ENCODE results near the gene FDX2.

The FDX2 gene

DNA sequence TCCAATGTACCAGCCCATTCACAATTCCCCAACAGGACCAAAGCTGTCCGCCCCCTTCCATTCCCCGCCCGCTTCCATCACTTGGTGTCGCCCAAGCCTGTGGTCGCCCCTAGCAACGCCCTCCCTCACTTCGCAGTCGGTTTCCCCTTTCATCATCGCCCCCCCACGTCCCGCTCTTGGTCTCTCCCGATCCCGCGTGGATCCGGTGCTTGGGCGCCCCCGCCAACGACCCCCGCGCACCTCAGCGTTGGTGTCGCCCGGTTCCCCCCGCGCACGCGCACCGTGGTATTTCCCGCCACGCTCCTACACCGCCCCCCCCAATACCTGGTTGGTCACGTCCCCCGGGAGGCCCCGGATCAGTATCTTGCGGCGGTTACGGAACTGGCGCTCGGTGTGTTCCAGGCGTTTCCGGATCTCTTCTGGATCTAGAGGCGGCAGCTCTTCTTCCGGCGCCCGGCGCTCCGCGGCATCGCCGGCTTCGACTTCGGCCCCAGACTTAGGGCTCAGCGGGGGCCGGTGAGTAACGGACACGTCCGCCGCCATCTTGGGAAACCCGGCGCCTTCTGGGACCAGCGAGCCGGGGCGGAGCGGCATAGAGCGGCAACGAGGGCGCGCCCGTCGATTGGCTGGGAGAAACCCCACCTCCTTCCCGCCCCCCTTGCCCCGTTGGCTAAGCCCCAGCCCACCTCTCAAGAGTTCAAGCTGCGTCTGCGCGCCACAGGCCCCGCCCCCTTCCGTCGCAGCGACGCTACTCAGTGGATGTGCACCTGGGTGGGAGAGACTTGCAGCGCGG is 17.3 kb upstream of the FDX2 start, which contains the start of gene RAVER1:
Gene RAVER1, minus strand, starts transcription at position 565 of the 793 bp plus-strand sequence. Its CDS starts 22 bp downstream, at position 543.
- H3K4me3 ChIP-seq (ENCODE audit: low read length): peak within 1 kb of the TSS; percentile 86
- TF ChIP-seq, protein P1, sequence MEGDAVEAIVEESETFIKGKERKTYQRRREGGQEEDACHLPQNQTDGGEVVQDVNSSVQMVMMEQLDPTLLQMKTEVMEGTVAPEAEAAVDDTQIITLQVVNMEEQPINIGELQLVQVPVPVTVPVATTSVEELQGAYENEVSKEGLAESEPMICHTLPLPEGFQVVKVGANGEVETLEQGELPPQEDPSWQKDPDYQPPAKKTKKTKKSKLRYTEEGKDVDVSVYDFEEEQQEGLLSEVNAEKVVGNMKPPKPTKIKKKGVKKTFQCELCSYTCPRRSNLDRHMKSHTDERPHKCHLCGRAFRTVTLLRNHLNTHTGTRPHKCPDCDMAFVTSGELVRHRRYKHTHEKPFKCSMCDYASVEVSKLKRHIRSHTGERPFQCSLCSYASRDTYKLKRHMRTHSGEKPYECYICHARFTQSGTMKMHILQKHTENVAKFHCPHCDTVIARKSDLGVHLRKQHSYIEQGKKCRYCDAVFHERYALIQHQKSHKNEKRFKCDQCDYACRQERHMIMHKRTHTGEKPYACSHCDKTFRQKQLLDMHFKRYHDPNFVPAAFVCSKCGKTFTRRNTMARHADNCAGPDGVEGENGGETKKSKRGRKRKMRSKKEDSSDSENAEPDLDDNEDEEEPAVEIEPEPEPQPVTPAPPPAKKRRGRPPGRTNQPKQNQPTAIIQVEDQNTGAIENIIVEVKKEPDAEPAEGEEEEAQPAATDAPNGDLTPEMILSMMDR (conservative IDR thresholded peaks at IDR 0.05; ENCODE audit: low read length): 0 out of 2 replicates have a peak, but pooled peaks have one; percentile 15
- DNase-seq (ENCODE audit: low read depth): peak; percentile 96

DNA sequence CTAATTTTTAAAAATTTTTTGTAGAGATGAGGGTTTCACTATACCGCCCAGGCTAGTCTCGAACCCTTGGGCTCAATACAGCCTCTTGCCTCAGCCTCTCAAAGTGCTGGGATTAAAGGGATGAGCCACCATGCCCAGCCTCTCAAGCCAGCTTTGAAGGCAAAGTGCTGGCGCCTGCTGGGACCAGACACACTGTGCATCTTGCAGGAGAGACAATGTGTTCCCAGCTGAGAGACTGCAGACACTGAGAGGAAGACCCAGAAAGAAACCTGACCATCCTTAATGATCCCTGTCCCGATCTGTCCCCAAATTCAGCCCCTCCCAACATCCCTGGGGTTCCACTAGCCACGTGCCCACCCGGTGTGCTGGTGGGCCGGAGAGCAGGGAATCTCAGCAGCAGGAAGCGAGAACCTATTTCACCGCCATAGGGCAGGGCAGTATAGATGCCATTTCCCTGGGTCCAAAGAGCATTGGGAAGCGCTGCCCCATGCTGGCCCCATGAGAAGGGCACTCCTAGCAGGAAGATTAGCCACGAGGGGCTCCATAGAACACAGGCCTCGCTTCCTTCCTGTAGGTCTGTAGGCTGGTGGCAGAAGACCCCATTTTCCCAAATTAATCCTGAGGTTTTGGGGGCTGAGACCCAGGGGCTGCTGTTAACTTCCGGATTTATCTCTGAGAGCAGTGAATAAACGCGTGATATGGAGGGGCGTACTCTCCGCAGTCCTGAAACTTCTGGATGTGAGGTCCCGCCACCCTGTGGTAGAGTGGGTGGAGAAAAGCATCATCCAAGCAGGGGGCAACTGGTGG is 16.5 kb upstream of the FDX2 start:
- TF ChIP-seq, protein P1 (conservative IDR thresholded peaks at IDR 0.05; ENCODE audit: low read length): no peak; the same call in 1 of the 2 replicates
- no peak for DNase-seq (ENCODE audit: low read depth)
- H3K4me3 ChIP-seq (ENCODE audit: low read length): peak overlapping the region; percentile 86

DNA sequence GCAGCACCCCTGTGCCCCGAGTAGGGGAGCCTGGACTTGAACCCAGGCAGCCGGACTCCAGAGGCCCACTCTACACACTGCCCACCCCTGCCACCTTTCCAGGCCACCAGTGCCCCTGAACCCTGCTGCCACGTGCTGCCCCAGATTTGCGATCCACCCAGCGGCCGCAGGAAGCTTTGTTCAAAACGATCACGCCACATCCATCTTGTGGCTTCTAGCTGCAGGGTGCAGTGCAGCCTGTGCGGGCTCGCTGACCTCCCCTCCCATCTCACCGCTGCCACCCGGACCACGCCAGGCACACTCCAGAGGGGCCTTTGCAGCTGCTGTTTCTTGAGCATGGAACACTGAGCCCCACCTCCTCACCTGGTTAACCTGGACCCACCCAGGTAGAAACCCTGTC is 13.7 kb upstream of the FDX2 start:
- TF ChIP-seq, protein P1 (conservative IDR thresholded peaks at IDR 0.05; ENCODE audit: low read length): no peak
- H3K4me3 ChIP-seq (ENCODE audit: low read length): no peak overlapping the region
- DNase-seq (ENCODE audit: low read depth): no peak

DNA sequence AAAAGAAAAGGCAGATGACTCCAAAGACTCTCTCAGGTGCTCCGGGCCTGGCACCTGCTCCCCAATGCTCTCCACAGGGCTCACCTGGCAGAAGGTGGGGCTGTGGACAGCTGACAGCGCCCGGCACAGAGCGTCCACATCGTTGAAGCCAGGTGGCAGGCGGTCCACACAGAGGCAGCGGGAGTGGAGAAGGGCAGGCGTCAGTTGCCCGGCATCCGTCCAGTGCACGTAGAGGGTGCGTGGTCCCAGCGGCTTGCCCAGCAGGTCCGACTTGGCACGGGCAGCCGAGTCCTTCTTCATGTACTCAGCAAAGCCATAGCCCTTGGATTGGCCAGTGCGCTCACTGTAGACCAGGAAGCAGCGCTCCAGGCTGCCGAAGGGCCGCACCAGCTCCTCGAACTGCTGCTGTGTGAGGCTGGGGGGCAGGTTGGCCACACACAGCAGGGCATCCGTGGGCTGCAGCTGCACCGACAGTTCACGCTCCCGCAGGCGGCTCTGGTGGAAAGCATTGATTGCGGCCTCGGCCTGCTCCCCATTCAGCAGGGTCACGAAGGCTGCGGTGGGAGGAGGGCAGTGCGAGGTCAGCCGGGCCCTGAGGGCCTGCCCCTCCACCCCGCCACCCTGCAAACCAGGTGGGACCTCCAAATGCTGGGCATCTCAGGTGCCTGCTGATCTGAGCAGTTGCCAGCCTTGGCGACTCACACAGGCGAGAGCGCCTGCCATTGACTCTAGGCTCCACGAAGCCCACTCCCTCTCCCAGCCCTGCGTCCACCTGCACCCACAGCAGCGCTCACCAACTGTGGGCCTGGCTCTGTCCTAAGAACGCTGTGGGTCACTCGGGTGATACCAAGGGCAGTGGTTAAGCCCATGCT is 13.0 kb upstream of the FDX2 start:
- no peak overlapping the region for H3K4me3 ChIP-seq (ENCODE audit: low read length)
- TF ChIP-seq, protein P1 (conservative IDR thresholded peaks at IDR 0.05; ENCODE audit: low read length): no peak
- no peak for DNase-seq (ENCODE audit: low read depth)

DNA sequence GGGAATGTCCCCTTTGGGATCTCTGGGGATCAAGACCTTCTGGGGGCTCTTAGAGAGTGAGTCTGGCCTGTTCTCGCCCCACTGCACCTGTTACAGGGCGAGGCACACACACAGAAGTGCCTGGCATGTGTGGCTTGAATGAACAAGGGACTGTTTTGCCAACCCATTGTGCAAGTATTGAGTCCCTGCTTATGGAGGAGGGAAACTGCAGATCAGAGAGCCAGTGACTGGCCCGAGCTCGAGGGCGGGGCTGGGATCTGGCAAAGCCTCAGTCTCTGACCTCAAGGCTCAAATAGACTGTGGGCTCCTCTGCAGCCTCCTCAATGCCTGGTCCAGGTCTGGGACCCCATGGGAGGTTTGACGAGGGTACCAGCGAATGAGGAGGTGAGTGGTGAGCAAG is 12.0 kb upstream of the FDX2 start:
- no peak for DNase-seq (ENCODE audit: low read depth)
- no peak overlapping the region for H3K4me3 ChIP-seq (ENCODE audit: low read length)
- TF ChIP-seq, protein P1 (conservative IDR thresholded peaks at IDR 0.05; ENCODE audit: low read length): no peak

DNA sequence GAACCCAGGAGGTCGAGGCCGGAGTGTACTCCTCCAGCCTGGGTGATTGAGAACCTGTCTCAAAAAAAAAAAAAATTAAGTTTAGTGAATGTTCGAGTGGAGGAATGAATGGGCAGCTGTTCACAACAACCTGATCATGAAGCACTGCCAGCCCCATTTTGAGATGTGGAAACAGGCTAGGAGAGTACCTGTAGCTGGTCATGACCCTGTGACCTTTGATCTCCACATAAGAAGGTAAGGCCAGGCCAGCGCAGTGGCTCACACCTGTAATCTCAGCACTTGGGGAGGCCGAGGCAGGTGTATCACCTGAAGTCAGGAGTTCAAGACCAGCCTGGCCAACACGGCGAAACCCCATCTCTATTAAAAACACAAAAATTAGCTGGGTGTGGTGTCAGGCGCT is 9.9 kb upstream of the FDX2 start:
- H3K4me3 ChIP-seq (ENCODE audit: low read length): no peak overlapping the region
- DNase-seq (ENCODE audit: low read depth): no peak
- TF ChIP-seq, protein P1 (conservative IDR thresholded peaks at IDR 0.05; ENCODE audit: low read length): no peak

Measured in AG10803 (cell line).